Endothelial cell of umbilical vein (primary cell): ENCODE measurements around the gene USP30. TPM values are rescaled to one million over a fixed set of nuclear protein-coding genes. Genes with fewer than 3 reads are reported as not detected.

Source experiments
- BruUV-seq: library from RNA; stranded (reverse); fragments of 400-500 nt; replicated peaks from 2 replicates; lab custom pipeline; 2021; lab: Mats Ljungman, UMichigan
- CTCF ChIA-PET: fragments of 300-600, 350-600 bp; sonication (Branson Sonifier 250); formaldehyde crosslinking; loops from one replicate; lab custom pipeline; 2021; ENCODE audit warnings: antibody characterized with exemption, inconsistent platforms; lab: Charles Lee
- POLR2A ChIA-PET: fragments of 300-600, 350-600 bp; sonication (Branson Sonifier 250); formaldehyde crosslinking; loops from one replicate; lab custom pipeline; 2021; ENCODE audit warnings: antibody characterized with exemption, inconsistent platforms; lab: Charles Lee
- DNase-seq: peaks from one replicate; pipeline ENCODE4 v3.0.0-alpha.2; 2011; ENCODE audit warnings: low read depth, low spot score
- FAIRE-seq: peaks from 2 replicates; lab custom pipeline; 2011; peaks lifted over from hg19 to GRCh38; lab: Jason Lieb, UNC
- H2AFZ ChIP-seq: 2 replicates; pipeline ENCODE4 v1.6.0; 2012; ENCODE audit warnings: low read depth, low read length, control low read depth, inconsistent platforms
- H3K27ac ChIP-seq: 2 replicates; pipeline ENCODE4 v1.5.1; 2011; ENCODE audit warnings: low read depth, mild to moderate bottlenecking, control low read depth, low read length, moderate library complexity; ENCODE audit not compliant: insufficient read depth
- H3K27me3 ChIP-seq, 2 experiments: 2 replicates each; pipeline versions ENCODE4 v1.6.0 to v1.6.1; 2011; ENCODE audit warnings: low read length in 2 of 2, mixed read lengths in 1 of 2; ENCODE audit not compliant: control insufficient read depth in 2 of 2, insufficient read depth in 2 of 2
- H3K36me3 ChIP-seq, 2 experiments: 2 replicates in 1 of 2; 3 replicates in 1 of 2; pipeline ENCODE4 v1.5.1; 2011; ENCODE audit warnings: low read length in 2 of 2, mild to moderate bottlenecking in 1 of 2, moderate library complexity in 1 of 2; ENCODE audit not compliant: control insufficient read depth in 2 of 2, insufficient read depth in 2 of 2; ENCODE audit errors: extremely low read depth in 1 of 2
- H3K4me1 ChIP-seq: 3 replicates; pipeline ENCODE4 v1.5.1; 2011; ENCODE audit warnings: mild to moderate bottlenecking, low read length; ENCODE audit not compliant: control insufficient read depth, insufficient read depth; ENCODE audit errors: extremely low read depth
- H3K4me2 ChIP-seq: 2 replicates; pipeline ENCODE4 v1.6.1; 2011; ENCODE audit warnings: low read length, control low read depth, mixed read lengths; ENCODE audit not compliant: insufficient read depth
- H3K4me3 ChIP-seq, 3 experiments: fragments of 200-600 bp in 1 of 3; sonication (generic), shearing (Covaris generic) in 1 of 3; replicated peaks in 1 of 3; 2 replicates each; pipeline ENCODE4 v1.5.1; 2011 to 2016; ENCODE audit warnings: control low read depth in 3 of 3, low read length in 3 of 3, mild to moderate bottlenecking in 2 of 3, inconsistent platforms in 1 of 3, low read depth in 1 of 3, moderate library complexity in 1 of 3; ENCODE audit not compliant: insufficient read depth in 1 of 3
- H3K79me2 ChIP-seq: 2 replicates; pipeline ENCODE4 v1.6.0; 2012; ENCODE audit warnings: low read length, inconsistent platforms; ENCODE audit not compliant: control insufficient read depth, insufficient read depth
- H3K9ac ChIP-seq: replicated peaks from 2 replicates; pipeline ENCODE3; 2011; ENCODE audit warnings: low read length, control low read depth; ENCODE audit not compliant: insufficient read depth; ENCODE audit errors: extremely low read depth
- H3K9me1 ChIP-seq: replicated peaks from 3 replicates; pipeline ENCODE4 v1.6.0; 2011; ENCODE audit warnings: mild to moderate bottlenecking, low read length; ENCODE audit not compliant: control insufficient read depth, insufficient read depth; ENCODE audit errors: extremely low read depth
- H3K9me3 ChIP-seq: replicated peaks from 2 replicates; pipeline ENCODE4 v1.5.1; 2012; ENCODE audit warnings: low read length, inconsistent platforms; ENCODE audit not compliant: control insufficient read depth, insufficient read depth
- H4K20me1 ChIP-seq: replicated peaks from 2 replicates; pipeline ENCODE3; 2011; ENCODE audit warnings: mild to moderate bottlenecking, low read length; ENCODE audit not compliant: control insufficient read depth, insufficient read depth; ENCODE audit errors: extremely low read depth
- CTCF ChIP-seq, 2 donors: IDR thresholded peaks; 1 replicate in 1 of 2; 2 replicates in 1 of 2; pipeline ENCODE4 v1.5.1; 2011; ENCODE audit warnings: low read length in 2 of 2, mild to moderate bottlenecking in 2 of 2, moderate library complexity in 2 of 2, control low read depth in 1 of 2, inconsistent platforms in 1 of 2, low read depth in 1 of 2; ENCODE audit not compliant: insufficient read depth in 1 of 2; ENCODE audit errors: extremely low read depth in 1 of 2
- EZH2 ChIP-seq: IDR thresholded peaks from 2 replicates; pipeline ENCODE4 v1.6.1; 2012; ENCODE audit warnings: borderline replicate concordance, low read depth, mild to moderate bottlenecking, moderate library complexity, low read length, inconsistent platforms; ENCODE audit not compliant: severe bottlenecking
- FOS ChIP-seq: IDR thresholded peaks from 2 replicates; pipeline ENCODE4 v1.6.1; 2011; ENCODE audit warnings: mild to moderate bottlenecking, low read length, moderate library complexity, borderline replicate concordance; ENCODE audit not compliant: insufficient read depth
- GATA2 ChIP-seq: IDR thresholded peaks from 2 replicates; pipeline ENCODE4 v1.7.0; 2011; ENCODE audit warnings: low read depth, mild to moderate bottlenecking, moderate library complexity, mixed read lengths, low read length; ENCODE audit not compliant: insufficient read length, insufficient read depth
- JUN ChIP-seq: IDR thresholded peaks from 2 replicates; pipeline ENCODE4 v1.6.1; 2011; ENCODE audit warnings: borderline replicate concordance, low read depth; ENCODE audit not compliant: insufficient read length, insufficient read depth
- MAX ChIP-seq: IDR thresholded peaks from 2 replicates; pipeline ENCODE4 v1.6.1; 2011; ENCODE audit not compliant: insufficient read depth, insufficient read length
- MYC ChIP-seq: IDR thresholded peaks from one replicate; pipeline ENCODE4 v1.6.1; 2011; ENCODE audit warnings: mild to moderate bottlenecking, low read depth, low read length
- POLR2A ChIP-seq: IDR thresholded peaks from 2 replicates; pipeline ENCODE4 v1.6.1; 2012; ENCODE audit warnings: low read depth, mild to moderate bottlenecking, control low read depth, low read length
- POLR2AphosphoS5 ChIP-seq: IDR thresholded peaks from 2 replicates; pipeline ENCODE4 v1.6.1; 2012; ENCODE audit warnings: low read depth, mild to moderate bottlenecking, control low read depth, low read length, moderate library complexity; ENCODE audit not compliant: insufficient read depth
- dilution Hi-C: fragments of 300-500 bp; cut with MboI; formaldehyde crosslinking; loops from one replicate; pipeline ENCODE4 v1.15.0; 2019; ENCODE audit warnings: low sequenced_read_pairs; ENCODE audit not compliant: extremely low pct_ligation_motif_present
- intact Hi-C: fragments of 100-400 bp; cut with micrococcal nuclease; formaldehyde crosslinking; loops from one replicate; pipeline ENCODE4 v1.10.0; 2022
- polyA plus RNA-seq, 4 experiments: library from polyadenylated mRNA; depleted of rRNA in 3 of 4; stranded (reverse) in 3 of 4; unstranded in 1 of 4; fragments of >200 nt; gene quantifications; 2 replicates each; pipeline versions ENCODE4 v1.2.1 to v1.2.3, GENCODE V29; 2011 to 2012; ENCODE audit warnings: missing spikeins in 1 of 4
- total RNA-seq: library from RNA; stranded (reverse); gene quantifications from 2 replicates; pipeline ENCODE4 v1.2.3, GENCODE V29; 2021

Gene USP30
- total and polyA plus RNA-seq, 2 donors (not counting 3 experiments of a cell fraction or from before 2014, with no cell fraction given), result 14.2 to 24.3 TPM

GRCh38 chr12:109088818-109089217 is 36.4 kb downstream of the USP30 start:
- ChIA-PET CTCF (no interaction called here), POLR2A (no interaction called here)
- peaks cover 7% of the 10 kb centered on the region for H3K4me1 ChIP-seq
- no TSS peak for BruUV-seq
- H3K9me1 ChIP-seq, result no peaks in the 10 kb centered on the region
- H3K9ac ChIP-seq, result no peak overlapping the region
- H3K4me2 ChIP-seq, result no peak overlapping the region
- TF ChIP-seq POLR2AphosphoS5 (no peak), GATA2 (no peak), EZH2 (no peak), MAX (no peak), POLR2A (no peak), CTCF (IDR thresholded peaks at IDR 0.05; ENCODE audit: extremely low read depth in 1 of 2, insufficient read depth in 1 of 2, low read depth in 1 of 2, low read length in 2 of 2) (no peak), JUN (no peak), FOS (no peak), MYC (no peak)
- H2AFZ ChIP-seq, result no peak overlapping the region
- FAIRE-seq, result peak; percentile 28
- intact Hi-C loops (no loop called here), dilution Hi-C loops (no loop called here)
- no peak overlapping the region for H3K27ac ChIP-seq
- H4K20me1 ChIP-seq, result no peaks in the 10 kb centered on the region
- peaks cover 8 to 10% of the 10 kb centered on the region in 2 experiments for H3K36me3 ChIP-seq
- H3K4me3 ChIP-seq, result no peak overlapping the region
- H3K79me2 ChIP-seq, result no peaks in the 10 kb centered on the region
- no peak for DNase-seq
- H3K27me3 ChIP-seq, result no peaks in the 10 kb centered on the region
- H3K9me3 ChIP-seq, result no peaks in the 10 kb centered on the region
